NCI-H1417 (cell line): ENCODE measurements around the gene CDK19.
"Not testable (repeated sequence)": the region's sequence is repeated elsewhere in the genome, so short reads cannot be mapped to it uniquely, and the experiment has no call there.

Experiments
- DNase-seq, 3 experiments: peaks; one replicate each; lab custom pipeline; 2025; lab: John Stamatoyannopoulos, UW

Gene CDK19

GRCh38 chr6:110813338-110814101, 1.7 kb downstream of the CDK19 start:
- peak in 1 of 3 experiments; percentile 28 for DNase-seq

- no peak for DNase-seq
Observed at GRCh38 chr6:110812719-110813118, 2.5 kb downstream of the CDK19 start.

- no peak for DNase-seq
Observed at GRCh38 chr6:110810896-110811586, 4.2 kb downstream of the CDK19 start.

GRCh38 chr6:110809792-110810191, 5.5 kb downstream of the CDK19 start:
- DNase-seq = no peak

GRCh38 chr6:110802175-110802574, 13.1 kb downstream of the CDK19 start:
- DNase-seq = not testable (repeated sequence)

GRCh38 chr6:110800839-110801196, 14.5 kb downstream of the CDK19 start:
- no peak for DNase-seq

GRCh38 chr6:110800196-110800838, 15.0 kb downstream of the CDK19 start:
- no peak for DNase-seq

GRCh38 chr6:110799655-110800054, 15.6 kb downstream of the CDK19 start:
- DNase-seq = no peak

- DNase-seq = no peak
Observed at GRCh38 chr6:110799189-110799588, 16.1 kb downstream of the CDK19 start.

- no peak for DNase-seq
Observed at GRCh38 chr6:110795271-110795670, 20.0 kb downstream of the CDK19 start.

GRCh38 chr6:110786696-110787095, 28.6 kb downstream of the CDK19 start:
- DNase-seq = no peak

GRCh38 chr6:110786271-110786670, 29.0 kb downstream of the CDK19 start:
- no peak for DNase-seq

GRCh38 chr6:110784610-110784979, 30.7 kb downstream of the CDK19 start:
- DNase-seq = no peak

GRCh38 chr6:110781522-110782214, 33.6 kb downstream of the CDK19 start:
- DNase-seq = no peak

GRCh38 chr6:110778333-110778732, 36.9 kb downstream of the CDK19 start:
- no peak for DNase-seq

GRCh38 chr6:110777636-110778035, 37.6 kb downstream of the CDK19 start:
- DNase-seq = peak in 1 of 3 experiments; percentile 1

GRCh38 chr6:110776413-110776812, 38.9 kb downstream of the CDK19 start:
- no peak for DNase-seq

GRCh38 chr6:110769923-110770322, 45.3 kb downstream of the CDK19 start:
- DNase-seq = no peak

- no peak for DNase-seq
Observed at GRCh38 chr6:110768057-110768456, 47.2 kb downstream of the CDK19 start.

GRCh38 chr6:110761371-110761770, 53.9 kb downstream of the CDK19 start:
- no peak for DNase-seq

- DNase-seq = no peak
Observed at GRCh38 chr6:110760589-110760988, 54.7 kb downstream of the CDK19 start.

- DNase-seq = not testable (repeated sequence)
Observed at GRCh38 chr6:110760098-110760497, 55.2 kb downstream of the CDK19 start.

- no peak for DNase-seq
Observed at GRCh38 chr6:110757926-110758325, 57.3 kb downstream of the CDK19 start.
